KOPT-K1 (cell line): ENCODE measurements around the gene RCAN3.
"Not testable (repeated sequence)": the region's sequence is repeated elsewhere in the genome, so short reads cannot be mapped to it uniquely, and the experiment has no call there.

Experiments used
- H3K27ac ChIP-seq: fragments of 200-600 bp; sonication (generic); 2 replicates; pipeline ENCODE4 v1.5.1; 2016; ENCODE audit warnings: antibody characterized with exemption, mild to moderate bottlenecking, low read depth, low read length; ENCODE audit not compliant: poor library complexity, severe bottlenecking
- H3K36me3 ChIP-seq: fragments of 200-600 bp; sonication (generic); 2 replicates; pipeline ENCODE4 v1.5.1; 2017; ENCODE audit warnings: antibody characterized with exemption, mild to moderate bottlenecking, low read length, moderate library complexity; ENCODE audit not compliant: insufficient read depth
- H3K9me3 ChIP-seq: fragments of 200-600 bp; sonication (generic); 2 replicates; pipeline ENCODE4 v1.5.1; 2017; ENCODE audit warnings: antibody characterized with exemption, low read length, mild to moderate bottlenecking; ENCODE audit not compliant: insufficient read depth, poor library complexity, severe bottlenecking

The RCAN3 gene

DNA sequence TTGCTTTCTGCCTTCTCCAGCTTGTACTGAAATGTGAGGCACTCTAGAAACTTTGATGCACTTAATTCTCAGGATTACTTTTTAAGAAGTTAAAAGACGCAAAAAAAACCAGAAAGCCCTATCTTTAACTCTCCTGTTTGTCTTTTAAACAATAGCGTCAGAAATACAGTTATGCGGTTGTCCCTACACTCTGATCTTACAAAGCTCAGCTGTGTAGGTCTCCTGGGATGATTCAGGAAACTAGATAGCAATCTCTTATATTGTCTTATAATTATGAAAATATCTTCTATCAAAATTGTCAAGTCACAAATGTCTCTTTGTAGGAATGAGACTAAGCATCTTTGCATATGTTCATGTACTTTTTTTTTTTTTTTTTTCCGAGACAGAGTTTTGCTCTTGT, 26.9 kb upstream of the RCAN3 start:
- no peaks in the 10 kb centered on the region for H3K9me3 ChIP-seq
- H3K36me3 ChIP-seq = no peaks in the 10 kb centered on the region
- H3K27ac ChIP-seq = no peak overlapping the region

GRCh38 chr1:24476571-24476970, 26.1 kb upstream of the RCAN3 start:
- H3K9me3 ChIP-seq = no peaks in the 10 kb centered on the region
- no peaks in the 10 kb centered on the region for H3K36me3 ChIP-seq
- no peak overlapping the region for H3K27ac ChIP-seq

DNA sequence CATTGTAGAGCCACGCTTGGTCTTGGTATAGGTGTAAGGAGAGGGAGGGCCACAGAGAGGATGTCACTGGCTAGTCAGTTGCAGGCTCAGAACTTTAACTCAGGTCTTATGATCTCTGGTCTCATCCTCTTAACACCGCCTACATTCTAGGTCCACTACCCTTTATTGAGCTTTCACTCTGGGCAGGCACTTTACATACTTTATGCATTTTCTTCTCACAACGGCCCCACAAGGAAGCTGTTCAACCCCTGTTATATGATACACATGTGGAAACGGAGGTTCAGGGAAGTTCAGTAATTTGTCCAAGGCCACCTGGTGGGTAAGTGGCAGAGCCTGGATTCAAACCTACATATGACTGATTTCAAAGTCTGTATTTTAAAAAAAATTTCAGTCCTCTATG, 25.3 kb upstream of the RCAN3 start:
- no peaks in the 10 kb centered on the region for H3K36me3 ChIP-seq
- H3K9me3 ChIP-seq = no peaks in the 10 kb centered on the region
- H3K27ac ChIP-seq = no peak overlapping the region

GRCh38 chr1:24481101-24481500, 21.5 kb upstream of the RCAN3 start:
- no peaks in the 10 kb centered on the region for H3K9me3 ChIP-seq
- H3K27ac ChIP-seq = peak overlapping the region; percentile 75
- no peaks in the 10 kb centered on the region for H3K36me3 ChIP-seq

DNA sequence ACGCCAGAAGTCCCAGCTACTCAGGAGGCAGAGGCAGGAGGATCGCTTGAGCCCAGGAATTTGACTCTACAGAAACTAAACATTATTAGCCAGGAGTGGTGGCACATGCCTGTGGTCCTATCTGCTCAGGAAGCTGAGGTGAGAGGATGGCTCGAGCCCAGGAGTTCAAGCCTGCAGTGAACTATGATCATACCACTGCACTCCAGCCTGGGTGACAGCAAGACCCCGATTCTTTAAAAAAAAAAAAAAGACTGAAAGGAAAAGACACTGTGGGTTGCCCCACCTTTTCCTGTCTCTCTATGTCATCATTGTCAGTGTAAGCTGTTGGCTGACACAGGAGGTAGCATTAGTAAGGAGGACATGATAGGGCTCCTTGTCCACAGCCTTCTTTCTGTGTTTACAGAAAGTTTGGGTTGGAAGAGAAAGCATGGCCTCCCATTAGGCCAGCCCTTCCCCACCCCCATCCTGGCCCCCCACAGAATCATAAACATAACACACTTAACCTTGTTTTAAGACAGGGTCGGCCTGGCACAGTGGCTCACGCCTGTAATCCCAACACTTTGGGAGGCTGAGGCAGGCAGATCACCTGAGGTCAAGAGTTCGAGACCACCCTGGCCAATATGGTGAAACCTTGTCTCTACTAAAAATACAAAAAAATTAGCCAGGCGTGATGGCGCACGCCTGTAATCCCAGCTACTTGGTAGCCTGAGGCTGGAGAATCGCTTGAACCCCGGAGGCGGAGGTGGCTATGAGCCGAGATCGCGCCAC, 20.6 kb upstream of the RCAN3 start:
- Histone ChIP-seq H3K9me3 (no peaks in the 10 kb centered on the region), H3K36me3 (no peaks in the 10 kb centered on the region), H3K27ac (peak overlapping the region; percentile 75)

- peak overlapping the region; percentile 21 for H3K27ac ChIP-seq
- no peaks in the 10 kb centered on the region for H3K36me3 ChIP-seq
- no peaks in the 10 kb centered on the region for H3K9me3 ChIP-seq
Measured at GRCh38 chr1:24483441-24483840, 19.2 kb upstream of the RCAN3 start.

- Histone ChIP-seq H3K36me3 (no peaks in the 10 kb centered on the region), H3K9me3 (no peaks in the 10 kb centered on the region), H3K27ac (peak overlapping the region; percentile 30)
Measured at GRCh38 chr1:24484199-24484598, 18.4 kb upstream of the RCAN3 start.

DNA sequence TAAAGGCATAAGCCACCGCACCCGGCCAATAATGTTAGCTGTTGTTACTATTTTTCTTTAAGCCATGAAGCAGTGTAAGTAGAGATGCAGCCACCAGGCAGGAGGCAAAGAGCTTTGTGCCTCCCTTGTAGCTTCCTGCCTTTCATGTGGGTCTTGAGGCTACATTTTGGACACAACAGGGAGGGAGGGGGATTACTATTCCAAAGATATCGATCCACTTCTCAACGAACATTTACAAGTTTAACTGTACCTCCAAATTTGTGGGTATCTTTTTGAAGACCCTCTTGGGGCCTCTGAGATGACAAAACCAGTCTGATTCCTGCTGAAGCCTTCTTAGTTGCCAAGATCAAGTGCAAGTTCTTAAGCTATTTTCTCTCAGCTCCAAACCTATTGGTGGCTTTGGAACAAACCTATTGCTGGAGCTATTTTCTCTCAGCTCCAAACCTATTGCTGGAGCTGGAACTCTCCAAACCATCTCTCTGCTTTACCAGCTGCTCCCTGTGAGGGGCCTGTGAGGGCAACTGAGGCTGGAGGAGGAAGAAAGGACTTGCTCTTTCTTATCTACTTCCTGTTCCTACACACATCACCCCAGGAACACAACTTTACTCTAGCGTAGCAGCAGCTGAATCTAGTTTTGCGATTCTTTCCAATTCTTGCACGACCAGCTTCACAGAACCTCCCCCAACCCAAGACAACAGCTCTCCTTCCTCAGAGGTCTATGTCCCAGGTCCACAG, 16.1 kb upstream of the RCAN3 start:
- no peaks in the 10 kb centered on the region for H3K36me3 ChIP-seq
- peaks cover 6% of the 10 kb centered on the region for H3K9me3 ChIP-seq
- H3K27ac ChIP-seq = peak overlapping the region; percentile 80

- H3K9me3 ChIP-seq = peaks cover 6% of the 10 kb centered on the region
- H3K27ac ChIP-seq = no peak overlapping the region
Measured at GRCh38 chr1:24487455-24487854, 15.2 kb upstream of the RCAN3 start.

GRCh38 chr1:24488159-24488558, 14.5 kb upstream of the RCAN3 start:
- H3K9me3 ChIP-seq, H3K27ac ChIP-seq, H3K36me3 ChIP-seq: not testable (repeated sequence)

More at GRCh38 chr1:24487455-24487854, 15.2 kb upstream of the RCAN3 start:
- H3K36me3 ChIP-seq = no peaks in the 10 kb centered on the region

- Histone ChIP-seq H3K36me3 (no peaks in the 10 kb centered on the region), H3K27ac (no peak overlapping the region)
Measured at GRCh38 chr1:24489674-24490073, 13.0 kb upstream of the RCAN3 start.

GRCh38 chr1:24490101-24490781, 12.4 kb upstream of the RCAN3 start:
- Histone ChIP-seq H3K36me3 (no peaks in the 10 kb centered on the region), H3K27ac (no peak overlapping the region)

More at GRCh38 chr1:24489674-24490073, 13.0 kb upstream of the RCAN3 start:
- peaks cover 6% of the 10 kb centered on the region for H3K9me3 ChIP-seq

DNA sequence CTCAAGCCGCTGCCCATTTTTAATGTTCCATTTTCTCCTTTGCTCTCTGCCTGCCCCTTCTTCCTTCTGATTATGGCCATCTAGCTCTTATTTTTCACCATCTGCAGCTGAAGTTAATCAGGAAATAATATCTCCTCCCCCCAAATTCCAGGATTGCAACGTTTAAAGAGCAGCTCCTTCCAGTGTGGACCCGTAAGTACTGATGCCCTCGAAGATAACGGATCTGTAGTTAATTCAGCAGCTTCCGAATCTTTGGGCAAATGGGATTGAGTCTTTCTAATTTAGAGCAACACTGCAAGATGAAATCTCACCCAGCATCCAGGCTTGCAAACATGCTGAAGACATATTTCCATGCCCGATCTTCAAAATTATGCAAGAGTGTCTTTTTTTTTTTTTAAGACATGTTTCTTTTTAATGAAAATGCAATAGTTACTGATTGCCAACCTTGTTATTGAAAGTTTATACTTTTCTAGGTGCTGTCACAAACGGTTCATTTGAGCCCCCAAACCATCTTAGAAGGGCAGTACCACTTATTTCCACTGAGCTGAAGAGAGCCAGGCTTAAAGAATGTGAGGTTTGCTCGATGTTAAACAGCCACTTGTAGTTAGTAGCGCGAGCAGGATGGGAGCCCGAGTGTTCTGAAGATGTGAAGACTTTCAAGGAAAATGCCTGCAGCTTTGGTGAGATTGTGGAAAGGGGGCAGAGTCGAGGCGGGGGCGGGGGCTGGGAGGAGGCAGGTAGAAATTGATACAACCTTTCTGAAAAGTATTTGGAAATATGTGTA, 10.9 kb upstream of the RCAN3 start:
- Histone ChIP-seq H3K27ac (no peak overlapping the region), H3K9me3 (peaks cover 6% of the 10 kb centered on the region), H3K36me3 (no peaks in the 10 kb centered on the region)

More at GRCh38 chr1:24490101-24490781, 12.4 kb upstream of the RCAN3 start:
- H3K9me3 ChIP-seq = peaks cover 6% of the 10 kb centered on the region

DNA sequence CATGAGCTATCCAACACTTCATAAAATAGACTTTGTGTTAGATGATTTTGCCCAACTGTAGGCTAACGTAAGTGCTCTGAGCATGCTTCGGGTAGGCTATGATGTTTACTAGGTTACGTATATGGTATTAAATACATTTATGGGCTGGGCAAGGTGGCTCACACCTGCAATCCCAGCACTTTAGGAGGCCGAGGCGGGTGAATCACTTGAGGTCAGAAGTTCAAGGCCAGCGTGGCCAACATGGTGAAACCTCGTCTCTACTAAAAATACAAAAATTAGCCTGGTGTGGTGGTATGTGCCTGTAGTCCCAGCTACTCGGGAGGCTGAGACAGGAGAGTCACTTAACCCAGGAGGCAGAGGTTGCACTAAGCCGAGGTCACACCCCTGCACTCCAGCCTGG, 9.7 kb upstream of the RCAN3 start:
- H3K27ac ChIP-seq, H3K36me3 ChIP-seq, H3K9me3 ChIP-seq: not testable (repeated sequence)

- no peaks in the 10 kb centered on the region for H3K36me3 ChIP-seq
- H3K9me3 ChIP-seq = peaks cover 6% of the 10 kb centered on the region
- H3K27ac ChIP-seq = no peak overlapping the region
Measured at GRCh38 chr1:24493785-24494184, 8.9 kb upstream of the RCAN3 start.
